ENCODE results near the gene EXOSC3.

Gene EXOSC3

GRCh38 chr9:37788332-37788731 is 3.5 kb upstream of the EXOSC3 start:
- Histone ChIP-seq H2BK5ac (ENCODE audit: low read depth, low read length, poor library complexity, severe bottlenecking) (no peak overlapping the region), H3K14ac (ENCODE audit: low read length in 2 of 2) (no peak overlapping the region), H3K23ac (ENCODE audit: low read length in 2 of 2) (no peak overlapping the region), H3K9me3 (ENCODE audit: control insufficient read depth, low read length) (no peaks in the 10 kb centered on the region), H3K27ac (ENCODE audit: low read length, poor library complexity, severe bottlenecking) (no peak overlapping the region), H2BK120ac (ENCODE audit: low read depth, low read length) (no peak overlapping the region), H4K8ac (ENCODE audit: low read length) (no peak overlapping the region), H3K4ac (ENCODE audit: low read depth in 1 of 2, low read length in 2 of 2) (no peak overlapping the region), H2AK5ac (ENCODE audit: low read length, severe bottlenecking) (no peak overlapping the region), H3K4me3 (ENCODE audit: insufficient read depth in 1 of 2, low read depth in 1 of 2, low read length in 2 of 2) (no peak overlapping the region), H3K4me2 (ENCODE audit: low read length, poor library complexity, severe bottlenecking) (no peak overlapping the region), H3K18ac (ENCODE audit: low read depth in 1 of 2, low read length in 2 of 2) (no peak overlapping the region), H2AFZ (ENCODE audit: low read depth, low read length) (no peak overlapping the region), H3K4me1 (ENCODE audit: control insufficient read depth, insufficient read depth, low read depth, low read length) (no peaks in the 10 kb centered on the region), H3K79me1 (replicated peaks; ENCODE audit: low read length, poor library complexity, severe bottlenecking) (peaks cover 9% of the 10 kb centered on the region), H3K36me3 (ENCODE audit: control insufficient read depth in 1 of 2, insufficient read depth in 2 of 2, low read depth in 1 of 2, low read length in 2 of 2) (peaks cover 3 to 17% of the 10 kb centered on the region in 2 experiments), H3K27me3 (ENCODE audit: control insufficient read depth in 1 of 2, insufficient read depth in 1 of 2, low read length in 2 of 2) (no peaks in the 10 kb centered on the region), H3K9ac (ENCODE audit: low read length) (no peak overlapping the region), H4K91ac (ENCODE audit: low read length) (no peak overlapping the region), H2BK12ac (ENCODE audit: low read length in 2 of 2) (no peak overlapping the region), H2BK15ac (ENCODE audit: low read depth, poor library complexity, severe bottlenecking) (no peak overlapping the region)
- no peak for DNase-seq
- WGBS, result 91% methylated on average over 4 of the region's 6 CpGs

DNA sequence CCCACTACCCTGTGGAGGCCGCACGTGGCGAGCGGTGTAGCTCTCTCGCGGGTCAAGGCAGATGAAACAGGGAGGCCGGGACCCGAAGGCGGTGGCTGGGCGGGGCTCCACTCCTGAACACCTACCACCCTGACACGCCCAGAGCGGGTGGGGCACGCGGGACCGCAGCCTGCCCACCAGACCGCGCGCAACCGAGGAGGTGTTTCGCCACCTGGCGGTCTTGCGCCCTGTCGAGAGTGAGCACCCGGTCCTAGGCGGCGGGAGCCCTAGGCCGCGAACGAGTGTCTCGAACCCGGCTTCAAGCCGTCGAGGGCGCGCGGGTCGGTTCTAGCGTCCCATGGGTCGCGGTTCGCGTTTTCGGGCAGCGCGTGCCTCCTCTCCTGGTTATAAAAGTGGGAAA is 2.2 kb upstream of the EXOSC3 start:
- Histone ChIP-seq H3K9ac (ENCODE audit: low read length) (no peak overlapping the region), H2BK12ac (ENCODE audit: low read length in 2 of 2) (no peak overlapping the region), H3K4me1 (ENCODE audit: control insufficient read depth, insufficient read depth, low read depth, low read length) (no peaks in the 10 kb centered on the region), H3K4ac (ENCODE audit: low read depth in 1 of 2, low read length in 2 of 2) (no peak overlapping the region), H2BK120ac (ENCODE audit: low read depth, low read length) (no peak overlapping the region), H3K23ac (ENCODE audit: low read length in 2 of 2) (no peak overlapping the region), H2AFZ (ENCODE audit: low read depth, low read length) (no peak overlapping the region), H3K27me3 (ENCODE audit: control insufficient read depth in 1 of 2, insufficient read depth in 1 of 2, low read length in 2 of 2) (no peaks in the 10 kb centered on the region), H4K91ac (ENCODE audit: low read length) (no peak overlapping the region), H3K36me3 (ENCODE audit: control insufficient read depth in 1 of 2, insufficient read depth in 2 of 2, low read depth in 1 of 2, low read length in 2 of 2) (peaks cover 3 to 30% of the 10 kb centered on the region in 2 experiments), H3K4me3 (ENCODE audit: insufficient read depth in 1 of 2, low read depth in 1 of 2, low read length in 2 of 2) (no peak overlapping the region), H3K14ac (ENCODE audit: low read length in 2 of 2) (no peak overlapping the region), H3K27ac (ENCODE audit: low read length, poor library complexity, severe bottlenecking) (no peak overlapping the region), H2AK5ac (ENCODE audit: low read length, severe bottlenecking) (no peak overlapping the region), H3K4me2 (ENCODE audit: low read length, poor library complexity, severe bottlenecking) (no peak overlapping the region), H2BK5ac (ENCODE audit: low read depth, low read length, poor library complexity, severe bottlenecking) (no peak overlapping the region), H3K9me3 (ENCODE audit: control insufficient read depth, low read length) (no peaks in the 10 kb centered on the region), H4K8ac (ENCODE audit: low read length) (no peak overlapping the region), H3K79me1 (replicated peaks; ENCODE audit: low read length, poor library complexity, severe bottlenecking) (peaks cover 9% of the 10 kb centered on the region), H2BK15ac (ENCODE audit: low read depth, poor library complexity, severe bottlenecking) (no peak overlapping the region), H3K18ac (ENCODE audit: low read depth in 1 of 2, low read length in 2 of 2) (no peak overlapping the region)
- no peak for DNase-seq
- WGBS, result 74% methylated on average over 41 of the region's 45 CpGs

DNA sequence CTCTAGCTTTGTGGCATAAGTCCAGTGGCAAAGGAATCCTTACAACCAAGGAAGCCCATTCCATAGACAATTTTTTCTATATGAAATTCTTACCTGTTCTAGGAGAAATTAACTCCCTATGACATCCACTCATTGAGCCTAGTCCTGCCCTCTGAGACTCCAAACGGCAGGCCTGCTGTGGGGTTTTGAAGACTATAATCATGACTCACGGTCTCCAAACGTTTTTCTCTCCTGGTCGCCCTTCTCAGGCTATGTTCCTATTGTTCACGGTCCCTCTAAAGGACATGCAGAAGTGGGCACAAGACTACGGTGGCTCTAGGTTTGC is 611 bp downstream of the EXOSC3 start:
- H2BK120ac ChIP-seq (ENCODE audit: low read depth, low read length), result no peak overlapping the region
- no peak overlapping the region for H3K27ac ChIP-seq (ENCODE audit: low read length, poor library complexity, severe bottlenecking)
- H3K4me2 ChIP-seq (ENCODE audit: low read length, poor library complexity, severe bottlenecking), result peak overlapping the region; percentile 75
- H3K9me3 ChIP-seq (ENCODE audit: control insufficient read depth, low read length), result no peaks in the 10 kb centered on the region
- DNase-seq, result peak; percentile 41
- peaks cover 0 to 44% of the 10 kb centered on the region in 2 experiments for H3K36me3 ChIP-seq (ENCODE audit: control insufficient read depth in 1 of 2, insufficient read depth in 2 of 2, low read depth in 1 of 2, low read length in 2 of 2)
- no peak overlapping the region for H4K91ac ChIP-seq (ENCODE audit: low read length)
- no peak overlapping the region for H2BK5ac ChIP-seq (ENCODE audit: low read depth, low read length, poor library complexity, severe bottlenecking)
- H2BK15ac ChIP-seq (ENCODE audit: low read depth, poor library complexity, severe bottlenecking), result no peak overlapping the region
- no peak overlapping the region for H3K14ac ChIP-seq (ENCODE audit: low read length in 2 of 2)
- H2AFZ ChIP-seq (ENCODE audit: low read depth, low read length), result peak overlapping the region; percentile 55
- H2AK5ac ChIP-seq (ENCODE audit: low read length, severe bottlenecking), result no peak overlapping the region
- no peaks in the 10 kb centered on the region for H3K27me3 ChIP-seq (ENCODE audit: control insufficient read depth in 1 of 2, insufficient read depth in 1 of 2, low read length in 2 of 2)
- no peak overlapping the region for H3K4ac ChIP-seq (ENCODE audit: low read depth in 1 of 2, low read length in 2 of 2)
- WGBS, result 4% methylated on average over 6 of the region's 6 CpGs
- peak overlapping the region; percentile 97 to 98 for H3K4me3 ChIP-seq (ENCODE audit: insufficient read depth in 1 of 2, low read depth in 1 of 2, low read length in 2 of 2)
- H3K9ac ChIP-seq (ENCODE audit: low read length), result peak overlapping the region; percentile 93
- H3K18ac ChIP-seq (ENCODE audit: low read depth in 1 of 2, low read length in 2 of 2), result peak overlapping the region in 1 of 2 experiments; percentile 81
- H3K4me1 ChIP-seq (ENCODE audit: control insufficient read depth, insufficient read depth, low read depth, low read length), result no peaks in the 10 kb centered on the region
- H3K23ac ChIP-seq (ENCODE audit: low read length in 2 of 2), result no peak overlapping the region
- H4K8ac ChIP-seq (ENCODE audit: low read length), result peak overlapping the region; percentile 99
- peaks cover 6% of the 10 kb centered on the region for H3K79me1 ChIP-seq (replicated peaks; ENCODE audit: low read length, poor library complexity, severe bottlenecking)
- no peak overlapping the region for H2BK12ac ChIP-seq (ENCODE audit: low read length in 2 of 2)

- no peak overlapping the region for H2BK120ac ChIP-seq (ENCODE audit: low read depth, low read length)
- H2AK5ac ChIP-seq (ENCODE audit: low read length, severe bottlenecking), result no peak overlapping the region
- no peak overlapping the region for H3K18ac ChIP-seq (ENCODE audit: low read depth in 1 of 2, low read length in 2 of 2)
- H4K91ac ChIP-seq (ENCODE audit: low read length), result no peak overlapping the region
- no peak overlapping the region for H2BK5ac ChIP-seq (ENCODE audit: low read depth, low read length, poor library complexity, severe bottlenecking)
- no peak for DNase-seq
- H3K9ac ChIP-seq (ENCODE audit: low read length), result no peak overlapping the region
- H2BK12ac ChIP-seq (ENCODE audit: low read length in 2 of 2), result no peak overlapping the region
- peaks cover 2% of the 10 kb centered on the region for H3K4me1 ChIP-seq (ENCODE audit: control insufficient read depth, insufficient read depth, low read depth, low read length)
- H2AFZ ChIP-seq (ENCODE audit: low read depth, low read length), result no peak overlapping the region
- H3K23ac ChIP-seq (ENCODE audit: low read length in 2 of 2), result no peak overlapping the region
- H3K4me3 ChIP-seq (ENCODE audit: insufficient read depth in 1 of 2, low read depth in 1 of 2, low read length in 2 of 2), result no peak overlapping the region
- no peak overlapping the region for H3K14ac ChIP-seq (ENCODE audit: low read length in 2 of 2)
- H3K27me3 ChIP-seq (ENCODE audit: control insufficient read depth in 1 of 2, insufficient read depth in 1 of 2, low read length in 2 of 2), result no peaks in the 10 kb centered on the region
- H3K4me2 ChIP-seq (ENCODE audit: low read length, poor library complexity, severe bottlenecking), result no peak overlapping the region
- WGBS, result 94% methylated on average over 1 of the region's 2 CpGs
- peaks cover 32 to 82% of the 10 kb centered on the region in 2 experiments for H3K36me3 ChIP-seq (ENCODE audit: control insufficient read depth in 1 of 2, insufficient read depth in 2 of 2, low read depth in 1 of 2, low read length in 2 of 2)
- H3K27ac ChIP-seq (ENCODE audit: low read length, poor library complexity, severe bottlenecking), result no peak overlapping the region
- H2BK15ac ChIP-seq (ENCODE audit: low read depth, poor library complexity, severe bottlenecking), result no peak overlapping the region
- H3K4ac ChIP-seq (ENCODE audit: low read depth in 1 of 2, low read length in 2 of 2), result no peak overlapping the region
- H3K9me3 ChIP-seq (ENCODE audit: control insufficient read depth, low read length), result no peaks in the 10 kb centered on the region
- H4K8ac ChIP-seq (ENCODE audit: low read length), result no peak overlapping the region
- H3K79me1 ChIP-seq (replicated peaks; ENCODE audit: low read length, poor library complexity, severe bottlenecking), result peaks cover 15% of the 10 kb centered on the region
Observed at GRCh38 chr9:37778534-37778933, 6.3 kb downstream of the EXOSC3 start.
